ENCODE data around the gene PRRT1B.

- TF ChIP-seq SMC3 (IDR thresholded peaks at IDR 0.05) (no peak), POLR2A (IDR thresholded peaks at IDR 0.05; ENCODE audit: low read length) (no peak), CTCF (IDR thresholded peaks at IDR 0.05) (no peak), ZFP36 (IDR thresholded peaks at IDR 0.05; ENCODE audit: borderline replicate concordance, partially characterized antibody) (no peak), BHLHE40 (IDR thresholded peaks at IDR 0.05; ENCODE audit: low read depth, low read length) (no peak), JUNB (IDR thresholded peaks at IDR 0.05) (no peak), FOXS1 (CRISPR knock-in tag; IDR thresholded peaks at IDR 0.05) (no peak), RAD21 (conservative IDR thresholded peaks at IDR 0.05 in 1 of 2, IDR thresholded peaks at IDR 0.05 in 1 of 2) (no peak), CEBPB (IDR thresholded peaks at IDR 0.05) (no peak)
Observed at GRCh38 chr9:131516930-131517329, 28.4 kb upstream of the PRRT1B start.
